ENCODE measurements around the gene LRFN4. TPM values are rescaled to one million over a fixed set of nuclear protein-coding genes. Genes with fewer than 3 reads are reported as not detected.

LRFN4 gene
- total RNA-seq, 2 experiments from 2014 or later = 33.9 to 38.6 TPM

DNA sequence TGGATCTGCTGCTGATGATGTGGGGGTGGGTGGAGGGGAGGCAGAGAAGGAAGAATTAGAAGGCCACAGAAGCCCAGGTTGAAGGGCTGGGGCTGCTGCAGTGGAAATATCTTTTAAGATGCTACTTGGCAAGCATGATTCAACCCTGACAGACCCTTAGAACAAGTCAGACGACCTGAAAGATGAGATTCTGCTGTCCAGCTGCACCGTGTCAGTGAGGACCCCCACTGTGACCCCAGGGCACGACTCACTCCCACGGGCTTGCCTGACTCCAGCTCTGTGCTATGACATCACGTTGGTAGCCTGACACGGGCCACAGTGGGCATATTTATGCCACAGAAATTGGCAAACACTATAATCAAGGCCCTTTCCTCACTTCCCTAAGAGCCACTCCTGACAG is 36.0 kb downstream of the LRFN4 start:
- TF ChIP-seq CTCF (conservative IDR thresholded peaks at IDR 0.05; ENCODE audit: low read length) = no peak
- TF ChIP-seq EZH2phosphoT487 (IDR thresholded peaks at IDR 0.05; ENCODE audit: borderline replicate concordance, low read depth, low read length) = no peak
- intact Hi-C loops (cut with micrococcal nuclease; ENCODE audit: unreplicated experiment) = no loop called here
- H3K36me3 ChIP-seq (ENCODE audit: insufficient read depth, low read length) = no peaks in the 10 kb centered on the region
- no peaks in the 10 kb centered on the region for H3K9me3 ChIP-seq (ENCODE audit: low read length)
- BruUV-seq (replicated peaks) = no TSS peak
- H3K27ac ChIP-seq (ENCODE audit: low read depth, low read length, poor library complexity, severe bottlenecking) = no peak overlapping the region
- POLR2A ChIA-PET = interaction anchor here (0.7 kb wide), 2 partner anchors 460 to 970 kb away, joined by 5 to 7 read pairs; no protein-coding TSS in a partner anchor
- H2AFZ ChIP-seq (ENCODE audit: low read length) = no peak overlapping the region
- no peak for DNase-seq (ENCODE audit: low spot score)
- no peak overlapping the region for H3K4me3 ChIP-seq (ENCODE audit: low read depth, low read length, poor library complexity, severe bottlenecking)
- H4K20me1 ChIP-seq (ENCODE audit: insufficient read depth, low read length) = no peaks in the 10 kb centered on the region
- no peak overlapping the region for H3K4me2 ChIP-seq (ENCODE audit: low read length)
- H3K79me2 ChIP-seq (ENCODE audit: insufficient read depth, low read depth, low read length) = no peaks in the 10 kb centered on the region
- H3K4me1 ChIP-seq (ENCODE audit: insufficient read depth, low read length, poor library complexity, severe bottlenecking) = no peaks in the 10 kb centered on the region
- CTCF ChIA-PET (ENCODE audit: unreplicated experiment) = no interaction called here
- H3K9me2 ChIP-seq (ENCODE audit: insufficient read depth, low read length) = no peaks in the 10 kb centered on the region

DNA sequence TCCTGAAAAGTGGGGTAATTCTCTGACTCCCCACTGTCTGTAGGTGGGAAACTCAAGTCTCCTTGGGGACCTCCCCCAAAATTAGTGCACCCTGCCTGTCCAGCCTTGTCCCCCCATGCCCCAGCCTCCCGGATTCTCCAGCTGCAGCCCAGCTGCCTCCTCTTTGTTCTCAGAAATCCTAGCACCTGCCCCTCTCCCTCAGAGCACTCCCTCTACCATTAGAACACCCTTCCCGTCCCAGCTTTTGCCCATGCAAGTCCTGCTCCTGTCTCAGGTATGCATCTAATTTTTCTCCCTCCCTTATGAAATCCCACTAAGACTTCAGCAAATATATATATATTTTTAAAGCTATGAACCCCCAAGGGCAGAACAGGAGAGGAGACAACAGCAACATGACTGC is 37.3 kb downstream of the LRFN4 start:
- CTCF ChIA-PET (ENCODE audit: unreplicated experiment) = no interaction called here

More for the DNA sequence above, 37.3 kb downstream of the LRFN4 start:
- DNase-seq (ENCODE audit: low spot score) = no peak
- intact Hi-C loops (cut with micrococcal nuclease; ENCODE audit: unreplicated experiment) = no loop called here
- BruUV-seq (replicated peaks) = no TSS peak
- Histone ChIP-seq H3K4me2 (ENCODE audit: low read length) (no peak overlapping the region), H3K79me2 (ENCODE audit: insufficient read depth, low read depth, low read length) (no peaks in the 10 kb centered on the region), H3K9me3 (ENCODE audit: low read length) (no peaks in the 10 kb centered on the region), H3K4me3 (ENCODE audit: low read depth, low read length, poor library complexity, severe bottlenecking) (no peak overlapping the region), H2AFZ (ENCODE audit: low read length) (no peak overlapping the region), H4K20me1 (ENCODE audit: insufficient read depth, low read length) (no peaks in the 10 kb centered on the region), H3K4me1 (ENCODE audit: insufficient read depth, low read length, poor library complexity, severe bottlenecking) (no peaks in the 10 kb centered on the region), H3K36me3 (ENCODE audit: insufficient read depth, low read length) (no peaks in the 10 kb centered on the region), H3K9me2 (ENCODE audit: insufficient read depth, low read length) (no peaks in the 10 kb centered on the region), H3K27ac (ENCODE audit: low read depth, low read length, poor library complexity, severe bottlenecking) (no peak overlapping the region)
- no peak for TF ChIP-seq CTCF (conservative IDR thresholded peaks at IDR 0.05; ENCODE audit: low read length)
- TF ChIP-seq EZH2phosphoT487 (IDR thresholded peaks at IDR 0.05; ENCODE audit: borderline replicate concordance, low read depth, low read length) = no peak
- POLR2A ChIA-PET = no interaction called here

Data from OCI-LY7 (cell line).